ENCODE results near the gene IFITM5. TPM values are rescaled to one million over a fixed set of nuclear protein-coding genes. Genes with fewer than 3 reads are reported as not detected.

Gene IFITM5
- total and polyA plus RNA-seq, 9 of the 15 experiments (the other 6 are each of a cell fraction or from before 2014, with no cell fraction given): 0.19 TPM; not detected in 8

DNA sequence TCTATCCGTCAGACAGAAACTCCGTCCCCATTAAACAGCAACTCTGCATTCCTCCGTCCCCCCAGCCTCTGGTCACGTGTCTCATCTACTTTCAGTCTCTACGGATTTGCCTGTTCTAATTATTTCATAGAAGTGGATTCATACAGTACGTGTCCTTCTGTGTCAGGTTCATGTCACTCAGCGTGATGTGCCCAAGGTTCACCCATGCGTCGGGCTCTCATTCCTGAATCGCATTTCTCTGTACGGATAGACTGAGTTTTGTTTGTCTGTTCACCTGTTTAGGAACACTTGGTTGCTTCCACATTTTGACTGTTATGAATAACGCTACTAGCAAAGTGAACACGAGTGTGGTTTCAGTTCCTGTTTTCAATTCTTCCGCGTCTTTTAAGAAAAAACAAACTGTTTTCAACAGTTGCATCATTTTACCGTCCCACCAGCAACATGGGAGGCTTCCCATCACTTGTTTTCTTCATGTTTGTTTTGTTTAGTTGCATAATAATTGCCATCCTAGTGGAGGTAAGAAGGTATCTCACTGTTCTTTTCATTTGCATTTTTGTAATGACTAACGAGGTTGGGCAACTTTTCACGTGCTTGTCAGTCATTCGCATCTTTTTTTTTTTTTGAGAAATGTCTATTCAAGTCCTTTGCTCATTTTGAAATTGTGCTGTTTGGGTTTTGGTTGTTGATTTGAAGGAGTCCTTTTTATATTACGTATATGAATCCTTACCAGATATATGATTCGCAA, 30.0 kb downstream of the IFITM5 start (continued):
- TF ChIP-seq TEAD1 (CRISPR knock-in tag; IDR thresholded peaks at IDR 0.05) (0 out of 4 replicates have a peak, but pooled peaks of 1 of the 2 experiments have one; percentile 50), BHLHE40 (IDR thresholded peaks at IDR 0.05; ENCODE audit: low read length) (peak; percentile 87), MAFG (tag; conservative IDR thresholded peaks at IDR 0.05) (0 out of 2 replicates have a peak, but pooled peaks have one; percentile 2), CBX2 (IDR thresholded peaks at IDR 0.05; ENCODE audit: insufficient read depth, low read length, poor library complexity, severe bottlenecking) (no peak), RNF2 (IDR thresholded peaks at IDR 0.05) (no peak), BRF1 (IDR thresholded peaks at IDR 0.05; ENCODE audit: borderline replicate concordance, extremely low read depth, insufficient read length) (no peak)
- TF ChIP-seq, protein P1, sequence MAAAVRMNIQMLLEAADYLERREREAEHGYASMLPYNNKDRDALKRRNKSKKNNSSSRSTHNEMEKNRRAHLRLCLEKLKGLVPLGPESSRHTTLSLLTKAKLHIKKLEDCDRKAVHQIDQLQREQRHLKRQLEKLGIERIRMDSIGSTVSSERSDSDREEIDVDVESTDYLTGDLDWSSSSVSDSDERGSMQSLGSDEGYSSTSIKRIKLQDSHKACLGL (CRISPR knock-in tag; IDR thresholded peaks at IDR 0.05; ENCODE audit: borderline replicate concordance, poor library complexity, severe bottlenecking): no peak
- TF ChIP-seq, protein P2, sequence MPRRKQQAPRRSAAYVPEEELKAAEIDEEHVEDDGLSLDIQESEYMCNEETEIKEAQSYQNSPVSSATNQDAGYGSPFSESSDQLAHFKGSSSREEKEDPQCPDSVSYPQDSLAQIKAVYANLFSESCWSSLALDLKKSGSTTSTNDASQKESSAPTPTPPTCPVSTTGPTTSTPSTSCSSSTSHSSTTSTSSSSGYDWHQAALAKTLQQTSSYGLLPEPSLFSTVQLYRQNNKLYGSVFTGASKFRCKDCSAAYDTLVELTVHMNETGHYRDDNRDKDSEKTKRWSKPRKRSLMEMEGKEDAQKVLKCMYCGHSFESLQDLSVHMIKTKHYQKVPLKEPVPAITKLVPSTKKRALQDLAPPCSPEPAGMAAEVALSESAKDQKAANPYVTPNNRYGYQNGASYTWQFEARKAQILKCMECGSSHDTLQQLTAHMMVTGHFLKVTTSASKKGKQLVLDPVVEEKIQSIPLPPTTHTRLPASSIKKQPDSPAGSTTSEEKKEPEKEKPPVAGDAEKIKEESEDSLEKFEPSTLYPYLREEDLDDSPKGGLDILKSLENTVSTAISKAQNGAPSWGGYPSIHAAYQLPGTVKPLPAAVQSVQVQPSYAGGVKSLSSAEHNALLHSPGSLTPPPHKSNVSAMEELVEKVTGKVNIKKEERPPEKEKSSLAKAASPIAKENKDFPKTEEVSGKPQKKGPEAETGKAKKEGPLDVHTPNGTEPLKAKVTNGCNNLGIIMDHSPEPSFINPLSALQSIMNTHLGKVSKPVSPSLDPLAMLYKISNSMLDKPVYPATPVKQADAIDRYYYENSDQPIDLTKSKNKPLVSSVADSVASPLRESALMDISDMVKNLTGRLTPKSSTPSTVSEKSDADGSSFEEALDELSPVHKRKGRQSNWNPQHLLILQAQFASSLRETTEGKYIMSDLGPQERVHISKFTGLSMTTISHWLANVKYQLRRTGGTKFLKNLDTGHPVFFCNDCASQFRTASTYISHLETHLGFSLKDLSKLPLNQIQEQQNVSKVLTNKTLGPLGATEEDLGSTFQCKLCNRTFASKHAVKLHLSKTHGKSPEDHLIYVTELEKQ (CRISPR knock-in tag; IDR thresholded peaks at IDR 0.05): no peak
- TF ChIP-seq, protein P3, sequence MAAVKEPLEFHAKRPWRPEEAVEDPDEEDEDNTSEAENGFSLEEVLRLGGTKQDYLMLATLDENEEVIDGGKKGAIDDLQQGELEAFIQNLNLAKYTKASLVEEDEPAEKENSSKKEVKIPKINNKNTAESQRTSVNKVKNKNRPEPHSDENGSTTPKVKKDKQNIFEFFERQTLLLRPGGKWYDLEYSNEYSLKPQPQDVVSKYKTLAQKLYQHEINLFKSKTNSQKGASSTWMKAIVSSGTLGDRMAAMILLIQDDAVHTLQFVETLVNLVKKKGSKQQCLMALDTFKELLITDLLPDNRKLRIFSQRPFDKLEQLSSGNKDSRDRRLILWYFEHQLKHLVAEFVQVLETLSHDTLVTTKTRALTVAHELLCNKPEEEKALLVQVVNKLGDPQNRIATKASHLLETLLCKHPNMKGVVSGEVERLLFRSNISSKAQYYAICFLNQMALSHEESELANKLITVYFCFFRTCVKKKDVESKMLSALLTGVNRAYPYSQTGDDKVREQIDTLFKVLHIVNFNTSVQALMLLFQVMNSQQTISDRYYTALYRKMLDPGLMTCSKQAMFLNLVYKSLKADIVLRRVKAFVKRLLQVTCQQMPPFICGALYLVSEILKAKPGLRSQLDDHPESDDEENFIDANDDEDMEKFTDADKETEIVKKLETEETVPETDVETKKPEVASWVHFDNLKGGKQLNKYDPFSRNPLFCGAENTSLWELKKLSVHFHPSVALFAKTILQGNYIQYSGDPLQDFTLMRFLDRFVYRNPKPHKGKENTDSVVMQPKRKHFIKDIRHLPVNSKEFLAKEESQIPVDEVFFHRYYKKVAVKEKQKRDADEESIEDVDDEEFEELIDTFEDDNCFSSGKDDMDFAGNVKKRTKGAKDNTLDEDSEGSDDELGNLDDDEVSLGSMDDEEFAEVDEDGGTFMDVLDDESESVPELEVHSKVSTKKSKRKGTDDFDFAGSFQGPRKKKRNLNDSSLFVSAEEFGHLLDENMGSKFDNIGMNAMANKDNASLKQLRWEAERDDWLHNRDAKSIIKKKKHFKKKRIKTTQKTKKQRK (IDR thresholded peaks at IDR 0.05; ENCODE audit: borderline replicate concordance, low read depth, low read length): no peak
- TF ChIP-seq, protein P4, sequence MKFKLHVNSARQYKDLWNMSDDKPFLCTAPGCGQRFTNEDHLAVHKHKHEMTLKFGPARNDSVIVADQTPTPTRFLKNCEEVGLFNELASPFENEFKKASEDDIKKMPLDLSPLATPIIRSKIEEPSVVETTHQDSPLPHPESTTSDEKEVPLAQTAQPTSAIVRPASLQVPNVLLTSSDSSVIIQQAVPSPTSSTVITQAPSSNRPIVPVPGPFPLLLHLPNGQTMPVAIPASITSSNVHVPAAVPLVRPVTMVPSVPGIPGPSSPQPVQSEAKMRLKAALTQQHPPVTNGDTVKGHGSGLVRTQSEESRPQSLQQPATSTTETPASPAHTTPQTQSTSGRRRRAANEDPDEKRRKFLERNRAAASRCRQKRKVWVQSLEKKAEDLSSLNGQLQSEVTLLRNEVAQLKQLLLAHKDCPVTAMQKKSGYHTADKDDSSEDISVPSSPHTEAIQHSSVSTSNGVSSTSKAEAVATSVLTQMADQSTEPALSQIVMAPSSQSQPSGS (CRISPR knock-in tag; IDR thresholded peaks at IDR 0.05): no peak
- TF ChIP-seq, protein P5, sequence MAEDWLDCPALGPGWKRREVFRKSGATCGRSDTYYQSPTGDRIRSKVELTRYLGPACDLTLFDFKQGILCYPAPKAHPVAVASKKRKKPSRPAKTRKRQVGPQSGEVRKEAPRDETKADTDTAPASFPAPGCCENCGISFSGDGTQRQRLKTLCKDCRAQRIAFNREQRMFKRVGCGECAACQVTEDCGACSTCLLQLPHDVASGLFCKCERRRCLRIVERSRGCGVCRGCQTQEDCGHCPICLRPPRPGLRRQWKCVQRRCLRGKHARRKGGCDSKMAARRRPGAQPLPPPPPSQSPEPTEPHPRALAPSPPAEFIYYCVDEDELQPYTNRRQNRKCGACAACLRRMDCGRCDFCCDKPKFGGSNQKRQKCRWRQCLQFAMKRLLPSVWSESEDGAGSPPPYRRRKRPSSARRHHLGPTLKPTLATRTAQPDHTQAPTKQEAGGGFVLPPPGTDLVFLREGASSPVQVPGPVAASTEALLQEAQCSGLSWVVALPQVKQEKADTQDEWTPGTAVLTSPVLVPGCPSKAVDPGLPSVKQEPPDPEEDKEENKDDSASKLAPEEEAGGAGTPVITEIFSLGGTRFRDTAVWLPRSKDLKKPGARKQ (CRISPR knock-in tag; IDR thresholded peaks at IDR 0.05): no peak
- TF ChIP-seq, protein P6, sequence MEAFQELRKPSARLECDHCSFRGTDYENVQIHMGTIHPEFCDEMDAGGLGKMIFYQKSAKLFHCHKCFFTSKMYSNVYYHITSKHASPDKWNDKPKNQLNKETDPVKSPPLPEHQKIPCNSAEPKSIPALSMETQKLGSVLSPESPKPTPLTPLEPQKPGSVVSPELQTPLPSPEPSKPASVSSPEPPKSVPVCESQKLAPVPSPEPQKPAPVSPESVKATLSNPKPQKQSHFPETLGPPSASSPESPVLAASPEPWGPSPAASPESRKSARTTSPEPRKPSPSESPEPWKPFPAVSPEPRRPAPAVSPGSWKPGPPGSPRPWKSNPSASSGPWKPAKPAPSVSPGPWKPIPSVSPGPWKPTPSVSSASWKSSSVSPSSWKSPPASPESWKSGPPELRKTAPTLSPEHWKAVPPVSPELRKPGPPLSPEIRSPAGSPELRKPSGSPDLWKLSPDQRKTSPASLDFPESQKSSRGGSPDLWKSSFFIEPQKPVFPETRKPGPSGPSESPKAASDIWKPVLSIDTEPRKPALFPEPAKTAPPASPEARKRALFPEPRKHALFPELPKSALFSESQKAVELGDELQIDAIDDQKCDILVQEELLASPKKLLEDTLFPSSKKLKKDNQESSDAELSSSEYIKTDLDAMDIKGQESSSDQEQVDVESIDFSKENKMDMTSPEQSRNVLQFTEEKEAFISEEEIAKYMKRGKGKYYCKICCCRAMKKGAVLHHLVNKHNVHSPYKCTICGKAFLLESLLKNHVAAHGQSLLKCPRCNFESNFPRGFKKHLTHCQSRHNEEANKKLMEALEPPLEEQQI (IDR thresholded peaks at IDR 0.05): no peak

All from K562 (cell line).